K562 (cell line): ENCODE results near the gene CPN2. TPM values are rescaled to one million over a fixed set of nuclear protein-coding genes. Genes with fewer than 3 reads are reported as not detected.

ENCODE experiments used
- AFF1 ChIP-seq, 2 experiments: fragments of 450-650 bp; IDR thresholded peaks; 2 replicates each; pipeline ENCODE4 v1.6.1; 2018; ENCODE audit warnings: mild to moderate bottlenecking in 2 of 2, low read depth in 1 of 2; ENCODE audit not compliant: partially characterized antibody in 2 of 2
- ELK3 ChIP-seq: fragments of 450-650 bp; formaldehyde crosslinking; IDR thresholded peaks from 2 replicates; pipeline ENCODE4 v1.4.0; 2020; ENCODE audit warnings: mild to moderate bottlenecking
- GABPB1 ChIP-seq: sonication (generic); formaldehyde crosslinking; IDR thresholded peaks from 2 replicates; pipeline ENCODE4 v1.8.0; 2022; ENCODE audit warnings: mild to moderate bottlenecking, missing genetic modification reagents
- HDAC2 ChIP-seq: fragments of 450-650 bp; IDR thresholded peaks from 2 replicates; pipeline ENCODE4 v1.6.1; 2016; ENCODE audit warnings: mild to moderate bottlenecking
- HMGN3 ChIP-seq: IDR thresholded peaks from 2 replicates; pipeline ENCODE4 v1.6.1; 2011; ENCODE audit warnings: borderline replicate concordance, low read depth, mild to moderate bottlenecking, mixed read lengths, low read length; ENCODE audit not compliant: insufficient read length; ENCODE audit errors: extremely low read depth
- LARP7 ChIP-seq: fragments of 450-650 bp; IDR thresholded peaks from 2 replicates; pipeline ENCODE4 v1.6.1; 2016
- RB1 ChIP-seq: fragments of 450-650 bp; IDR thresholded peaks from 2 replicates; pipeline ENCODE4 v1.6.1; 2017; ENCODE audit warnings: low read depth, mild to moderate bottlenecking
- SMARCA5 ChIP-seq: fragments of 450-650 bp; IDR thresholded peaks from 2 replicates; pipeline ENCODE4 v1.6.1; 2016
- SNRNP70 ChIP-seq: fragments of 200-400 bp; formaldehyde crosslinking; optimal IDR thresholded peaks from 2 replicates; pipeline ENCODE3; 2017; ENCODE audit warnings: low read depth, low read length
- TCF7 ChIP-seq: sonication (generic); IDR thresholded peaks from 2 replicates; pipeline ENCODE4 v1.6.1; 2016; ENCODE audit warnings: antibody characterized with exemption, borderline replicate concordance
- TFAP4 ChIP-seq: sonication (generic); formaldehyde crosslinking; IDR thresholded peaks from 2 replicates; pipeline ENCODE4 v1.8.0; 2022; ENCODE audit warnings: missing genetic modification reagents, mild to moderate bottlenecking, moderate library complexity, borderline replicate concordance
- USF1 ChIP-seq: sonication (generic); formaldehyde crosslinking; IDR thresholded peaks from 2 replicates; pipeline ENCODE4 v1.9.0; 2022; ENCODE audit warnings: mild to moderate bottlenecking, missing genetic modification reagents
- ZNF561 ChIP-seq: fragments of 450-650 bp; formaldehyde crosslinking; conservative IDR thresholded peaks from 2 replicates; pipeline ENCODE4 v1.4.0; 2020; ENCODE audit warnings: mild to moderate bottlenecking, moderate library complexity
- ZNF77 ChIP-seq: fragments of 250-450 bp; sonication (Bioruptor Pico); IDR thresholded peaks from 2 replicates; pipeline ENCODE4 v1.5.0; 2020
- polyA plus RNA-seq, 8 experiments: library from polyadenylated mRNA; depleted of rRNA in 4 of 8; stranded (reverse) in 5 of 8; unstranded in 3 of 8; fragments of >200 nt; fragmentation: Nextera tagmentation in 2 of 8; fragmentation: Illumina TruSeq in 1 of 8; extraction: Ambion mirVana in 2 of 8; extraction: Trizol in 1 of 8; gene quantifications; 2 replicates each; pipeline versions ENCODE4 v1.2.1 to v1.2.3, GENCODE V29; 2011 to 2014; ENCODE audit warnings: inconsistent platforms in 1 of 8, missing spikeins in 1 of 8
- total RNA-seq, 7 experiments: library from RNA; depleted of rRNA in 6 of 7; stranded (reverse); fragments of >200 nt in 6 of 7; fragmentation: Illumina TruSeq in 2 of 7; extraction: Trizol in 2 of 7; gene quantifications; 2 replicates each; pipeline versions ENCODE4 v1.2.1 to v1.2.3, GENCODE V29; 2011 to 2021; ENCODE audit warnings: low replicate concordance in 1 of 7

The CPN2 gene
- total and polyA plus RNA-seq, 9 of the 15 experiments (the other 6 are each of a cell fraction or from before 2014, with no cell fraction given) = not detected

GRCh38 chr3:194323785-194324735 is 27.1 kb downstream of the CPN2 start (continued):
- TF ChIP-seq SMARCA5 (0 out of 2 replicates have a peak, but pooled peaks have one; percentile 25), LARP7 (peak; percentile 6; the same call in 1 of the 2 replicates), GABPB1 (CRISPR knock-in tag) (0 out of 2 replicates have a peak, but pooled peaks have one; percentile 28), USF1 (CRISPR knock-in tag) (peak; percentile 41; the same call in 1 of the 2 replicates), ZNF77 (no peak), SNRNP70 (no peak), ZNF561 (CRISPR knock-in tag) (no peak), AFF1 (IDR thresholded peaks at IDR 0.05; ENCODE audit: low read depth in 1 of 2, partially characterized antibody in 2 of 2) (peak in 1 of 2 experiments; percentile 69), HMGN3 (peak; percentile 74), TFAP4 (CRISPR knock-in tag) (peak; percentile 90), TCF7 (0 out of 2 replicates have a peak, but pooled peaks have one; percentile 63), HDAC2 (peak; percentile 85; the same call in 1 of the 2 replicates), RB1 (0 out of 2 replicates have a peak, but pooled peaks have one; percentile 22), ELK3 (CRISPR knock-in tag) (no peak)
